ENCODE data around the gene OR1S2.
"Not testable (repeated sequence)": the region's sequence is repeated elsewhere in the genome, so short reads cannot be mapped to it uniquely, and the experiment has no call there.

The OR1S2 gene, protein sequence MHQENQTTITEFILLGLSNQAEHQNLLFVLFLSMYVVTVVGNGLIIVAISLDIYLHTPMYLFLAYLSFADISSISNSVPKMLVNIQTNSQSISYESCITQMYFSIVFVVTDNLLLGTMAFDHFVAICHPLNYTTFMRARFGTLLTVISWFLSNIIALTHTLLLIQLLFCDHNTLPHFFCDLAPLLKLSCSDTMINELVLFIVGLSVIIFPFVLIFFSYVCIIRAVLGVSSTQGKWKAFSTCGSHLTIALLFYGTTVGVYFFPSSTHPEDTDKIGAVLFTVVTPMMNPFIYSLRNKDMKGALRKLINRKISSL

DNA sequence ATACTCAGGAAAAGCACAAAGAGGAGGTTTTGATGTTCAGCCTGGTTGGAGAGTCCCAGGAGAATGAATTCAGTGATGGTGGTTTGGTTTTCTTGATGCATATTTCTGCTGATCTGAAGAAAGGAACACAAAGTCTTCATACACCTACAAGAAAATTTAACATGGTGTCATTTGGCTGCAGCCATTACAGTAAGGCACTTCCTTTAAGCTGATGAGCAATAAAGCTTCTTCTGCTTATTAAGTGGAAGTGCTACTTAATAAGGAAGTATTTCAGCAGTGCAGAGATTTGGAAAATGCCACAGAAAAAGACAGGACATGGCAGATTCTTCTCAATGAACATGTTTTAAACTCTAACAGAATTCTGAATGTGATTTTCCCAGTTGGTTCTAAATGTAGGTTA, at the start of gene OR1S2:
Gene OR1S2 (minus strand): TSS at position 101 of the 400 bp plus-strand sequence. CDS start 0 bp downstream, at position 101.
- Histone ChIP-seq H3K27ac (ENCODE audit: low read depth, low read length) (no peak within 1 kb of the TSS), H3K27me3 (ENCODE audit: control insufficient read depth, insufficient read depth, low read length) (no peaks in the 10 kb centered on the region), H3K4me1 (ENCODE audit: control insufficient read depth, insufficient read depth, low read length) (no peaks in the 10 kb centered on the region), H3K9ac (ENCODE audit: low read length) (no peak within 1 kb of the TSS), H3K4me3 (ENCODE audit: low read depth, low read length) (no peak within 1 kb of the TSS), H3K9me3 (ENCODE audit: control insufficient read depth, insufficient read depth, low read depth, low read length) (no peaks in the 10 kb centered on the region; the same call in 1 of the 2 replicates), H3K36me3 (ENCODE audit: control insufficient read depth, insufficient read depth, low read length) (no peaks in the 10 kb centered on the region)

GRCh38 chr11:58243954-58244353, 40.0 kb upstream of the OR1S2 start:
- Histone ChIP-seq H3K4me1 (ENCODE audit: control insufficient read depth, insufficient read depth, low read length) (no peaks in the 10 kb centered on the region), H3K27ac (ENCODE audit: low read depth, low read length) (no peak overlapping the region), H3K9ac (ENCODE audit: low read length) (no peak overlapping the region), H3K36me3 (ENCODE audit: control insufficient read depth, insufficient read depth, low read length) (no peaks in the 10 kb centered on the region), H3K9me3 (ENCODE audit: control insufficient read depth, insufficient read depth, low read depth, low read length) (peaks cover 4% of the 10 kb centered on the region; the same call in 1 of the 2 replicates), H3K4me3 (ENCODE audit: low read depth, low read length) (no peak overlapping the region), H3K27me3 (ENCODE audit: control insufficient read depth, insufficient read depth, low read length) (no peaks in the 10 kb centered on the region)

DNA sequence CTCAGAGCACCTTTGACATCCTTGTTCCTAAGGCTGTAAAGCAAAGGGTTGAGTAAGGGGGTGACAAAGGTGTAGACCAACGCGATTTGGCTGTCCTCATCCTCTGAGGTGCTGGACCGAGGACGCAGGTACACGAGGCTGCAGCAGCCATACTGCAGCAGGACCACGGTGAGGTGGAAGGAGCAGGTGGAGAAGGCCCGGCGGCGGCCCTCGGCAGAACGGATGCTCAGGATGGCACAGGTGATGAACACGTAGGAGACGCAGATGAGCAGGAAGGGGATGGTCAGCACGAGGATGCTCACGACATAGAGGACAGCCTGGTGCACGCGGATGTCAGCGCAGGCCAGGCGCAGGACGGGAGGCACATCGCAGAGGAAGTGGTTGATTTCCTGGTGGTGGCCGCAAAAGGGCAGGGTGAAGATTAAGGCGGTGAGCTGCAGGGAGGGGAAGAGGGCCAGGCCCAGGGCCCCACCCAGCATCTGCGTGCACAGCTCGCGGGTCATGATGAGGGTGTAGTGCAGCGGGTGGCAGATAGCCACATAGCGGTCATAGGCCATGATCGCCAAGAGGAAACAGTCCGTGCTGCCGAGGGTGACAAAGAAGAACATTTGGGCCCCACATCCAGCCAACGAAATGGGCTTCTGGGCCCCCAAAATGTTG, 24.1 kb upstream of the OR1S2 start:
- H3K4me1 ChIP-seq (ENCODE audit: control insufficient read depth, insufficient read depth, low read length): no peaks in the 10 kb centered on the region
- H3K9ac ChIP-seq (ENCODE audit: low read length): no peak overlapping the region
- H3K4me3 ChIP-seq (ENCODE audit: low read depth, low read length): no peak overlapping the region
- no peaks in the 10 kb centered on the region for H3K27me3 ChIP-seq (ENCODE audit: control insufficient read depth, insufficient read depth, low read length)
- no peak overlapping the region for H3K27ac ChIP-seq (ENCODE audit: low read depth, low read length)
- no peaks in the 10 kb centered on the region for H3K9me3 ChIP-seq (ENCODE audit: control insufficient read depth, insufficient read depth, low read depth, low read length)
- no peaks in the 10 kb centered on the region for H3K36me3 ChIP-seq (ENCODE audit: control insufficient read depth, insufficient read depth, low read length)

- Histone ChIP-seq H3K27ac (ENCODE audit: low read depth, low read length) (no peak overlapping the region), H3K9ac (ENCODE audit: low read length) (no peak overlapping the region), H3K4me1 (ENCODE audit: control insufficient read depth, insufficient read depth, low read length) (no peaks in the 10 kb centered on the region), H3K4me3 (ENCODE audit: low read depth, low read length) (no peak overlapping the region), H3K36me3 (ENCODE audit: control insufficient read depth, insufficient read depth, low read length) (no peaks in the 10 kb centered on the region), H3K27me3 (ENCODE audit: control insufficient read depth, insufficient read depth, low read length) (no peaks in the 10 kb centered on the region), H3K9me3 (ENCODE audit: control insufficient read depth, insufficient read depth, low read depth, low read length) (no peaks in the 10 kb centered on the region)
Observed at GRCh38 chr11:58222721-58223120, 18.8 kb upstream of the OR1S2 start.

GRCh38 chr11:58216476-58216875, 12.5 kb upstream of the OR1S2 start:
- no peak overlapping the region for H3K27ac ChIP-seq (ENCODE audit: low read depth, low read length)
- H3K4me3 ChIP-seq (ENCODE audit: low read depth, low read length): no peak overlapping the region
- no peaks in the 10 kb centered on the region for H3K27me3 ChIP-seq (ENCODE audit: control insufficient read depth, insufficient read depth, low read length)
- H3K9me3 ChIP-seq (ENCODE audit: control insufficient read depth, insufficient read depth, low read depth, low read length): no peaks in the 10 kb centered on the region
- H3K9ac ChIP-seq (ENCODE audit: low read length): no peak overlapping the region
- H3K36me3 ChIP-seq (ENCODE audit: control insufficient read depth, insufficient read depth, low read length): no peaks in the 10 kb centered on the region
- H3K4me1 ChIP-seq (ENCODE audit: control insufficient read depth, insufficient read depth, low read length): no peaks in the 10 kb centered on the region

DNA sequence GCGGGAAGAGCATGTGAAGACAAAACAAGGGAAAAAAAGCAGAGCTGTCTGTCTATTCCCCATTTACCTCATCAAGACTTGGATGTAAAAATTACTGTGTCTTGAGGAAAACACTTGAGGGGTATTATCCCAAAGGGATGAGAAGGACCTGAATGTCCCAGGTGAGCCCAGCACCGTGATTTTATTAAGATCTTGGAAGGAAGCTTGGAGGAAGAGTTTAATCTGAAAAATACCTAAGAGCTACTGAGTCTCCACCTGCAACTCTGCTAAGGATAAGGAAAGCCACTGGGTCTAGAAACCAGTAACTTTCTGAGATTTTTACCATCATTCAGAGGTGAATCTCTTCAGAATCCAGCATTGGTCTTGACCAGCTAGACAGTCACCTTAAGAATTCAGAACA, 8.5 kb upstream of the OR1S2 start, which contains the start of gene OR1S1:
Gene OR1S1 (plus strand): TSS at position 301 of the 400 bp plus-strand sequence.
- H3K4me3 ChIP-seq (ENCODE audit: low read depth, low read length); H3K36me3 ChIP-seq (ENCODE audit: control insufficient read depth, insufficient read depth, low read length): not testable (repeated sequence)

GRCh38 chr11:58199271-58199670, 4.7 kb downstream of the OR1S2 start:
- H3K9ac ChIP-seq (ENCODE audit: low read length): no peak overlapping the region
- peaks cover 7% of the 10 kb centered on the region for H3K9me3 ChIP-seq (ENCODE audit: control insufficient read depth, insufficient read depth, low read depth, low read length)
- no peaks in the 10 kb centered on the region for H3K27me3 ChIP-seq (ENCODE audit: control insufficient read depth, insufficient read depth, low read length)
- H3K36me3 ChIP-seq (ENCODE audit: control insufficient read depth, insufficient read depth, low read length): no peaks in the 10 kb centered on the region
- H3K4me1 ChIP-seq (ENCODE audit: control insufficient read depth, insufficient read depth, low read length): no peaks in the 10 kb centered on the region
- H3K27ac ChIP-seq (ENCODE audit: low read depth, low read length): no peak overlapping the region
- no peak overlapping the region for H3K4me3 ChIP-seq (ENCODE audit: low read depth, low read length)

More for the DNA sequence above, 8.5 kb upstream of the OR1S2 start, which contains the start of gene OR1S1:
- H3K9me3 ChIP-seq (ENCODE audit: control insufficient read depth, insufficient read depth, low read depth, low read length); H3K4me1 ChIP-seq (ENCODE audit: control insufficient read depth, insufficient read depth, low read length); H3K27me3 ChIP-seq (ENCODE audit: control insufficient read depth, insufficient read depth, low read length); H3K9ac ChIP-seq (ENCODE audit: low read length); H3K27ac ChIP-seq (ENCODE audit: low read depth, low read length): not testable (repeated sequence)

- H3K9me3 ChIP-seq (ENCODE audit: control insufficient read depth, insufficient read depth, low read depth, low read length): peaks cover 7% of the 10 kb centered on the region
- no peak overlapping the region for H3K9ac ChIP-seq (ENCODE audit: low read length)
- no peak overlapping the region for H3K27ac ChIP-seq (ENCODE audit: low read depth, low read length)
Observed at GRCh38 chr11:58195939-58196338, 8.0 kb downstream of the OR1S2 start.

GRCh38 chr11:58193391-58193790, 10.6 kb downstream of the OR1S2 start:
- H3K9me3 ChIP-seq (ENCODE audit: control insufficient read depth, insufficient read depth, low read depth, low read length): peaks cover 7% of the 10 kb centered on the region
- no peaks in the 10 kb centered on the region for H3K27me3 ChIP-seq (ENCODE audit: control insufficient read depth, insufficient read depth, low read length)
- H3K4me1 ChIP-seq (ENCODE audit: control insufficient read depth, insufficient read depth, low read length): no peaks in the 10 kb centered on the region
- no peak overlapping the region for H3K9ac ChIP-seq (ENCODE audit: low read length)
- no peak overlapping the region for H3K4me3 ChIP-seq (ENCODE audit: low read depth, low read length)
- no peak overlapping the region for H3K27ac ChIP-seq (ENCODE audit: low read depth, low read length)
- no peaks in the 10 kb centered on the region for H3K36me3 ChIP-seq (ENCODE audit: control insufficient read depth, insufficient read depth, low read length)

More at GRCh38 chr11:58195939-58196338, 8.0 kb downstream of the OR1S2 start:
- Histone ChIP-seq H3K4me1 (ENCODE audit: control insufficient read depth, insufficient read depth, low read length) (no peaks in the 10 kb centered on the region), H3K27me3 (ENCODE audit: control insufficient read depth, insufficient read depth, low read length) (no peaks in the 10 kb centered on the region), H3K4me3 (ENCODE audit: low read depth, low read length) (no peak overlapping the region), H3K36me3 (ENCODE audit: control insufficient read depth, insufficient read depth, low read length) (no peaks in the 10 kb centered on the region)

GRCh38 chr11:58192229-58192628, 11.7 kb downstream of the OR1S2 start:
- H3K4me3 ChIP-seq (ENCODE audit: low read depth, low read length): no peak overlapping the region
- no peak overlapping the region for H3K9ac ChIP-seq (ENCODE audit: low read length)
- H3K36me3 ChIP-seq (ENCODE audit: control insufficient read depth, insufficient read depth, low read length): no peaks in the 10 kb centered on the region
- H3K9me3 ChIP-seq (ENCODE audit: control insufficient read depth, insufficient read depth, low read depth, low read length): no peaks in the 10 kb centered on the region; the same call in 1 of the 2 replicates
- no peak overlapping the region for H3K27ac ChIP-seq (ENCODE audit: low read depth, low read length)
- H3K27me3 ChIP-seq (ENCODE audit: control insufficient read depth, insufficient read depth, low read length): no peaks in the 10 kb centered on the region
- no peaks in the 10 kb centered on the region for H3K4me1 ChIP-seq (ENCODE audit: control insufficient read depth, insufficient read depth, low read length)

DNA sequence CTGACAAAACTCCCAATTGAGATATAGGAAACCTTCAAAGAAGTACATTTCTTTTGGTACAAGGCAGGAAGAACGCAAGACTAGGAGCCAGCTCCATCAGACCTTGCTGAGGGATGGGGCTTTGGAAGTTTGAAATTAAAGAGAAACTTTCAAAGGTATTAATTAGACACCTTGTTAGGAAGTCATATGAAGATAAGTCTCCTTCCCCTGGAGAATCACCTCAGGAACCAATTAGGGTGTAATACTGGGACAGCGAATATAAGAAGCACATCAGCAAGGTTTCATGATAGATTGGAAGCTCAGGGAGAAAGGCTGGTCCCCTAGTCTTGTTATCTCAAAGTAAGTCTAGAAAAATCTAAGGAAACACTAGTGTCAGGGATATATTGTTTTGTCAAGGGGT, 15.2 kb downstream of the OR1S2 start, which contains the start of gene OR9Q2:
Gene OR9Q2 (plus strand): TSS at position 301 of the 400 bp plus-strand sequence. CDS start 1,421 bp downstream, outside the sequence.
- H3K4me3 ChIP-seq (ENCODE audit: low read depth, low read length): no peak within 1 kb of the TSS
- no peaks in the 10 kb centered on the region for H3K4me1 ChIP-seq (ENCODE audit: control insufficient read depth, insufficient read depth, low read length)
- H3K27ac ChIP-seq (ENCODE audit: low read depth, low read length): no peak within 1 kb of the TSS
- H3K9me3 ChIP-seq (ENCODE audit: control insufficient read depth, insufficient read depth, low read depth, low read length): no peaks in the 10 kb centered on the region; the same call in 1 of the 2 replicates
- H3K36me3 ChIP-seq (ENCODE audit: control insufficient read depth, insufficient read depth, low read length): no peaks in the 10 kb centered on the region
- no peaks in the 10 kb centered on the region for H3K27me3 ChIP-seq (ENCODE audit: control insufficient read depth, insufficient read depth, low read length)
- no peak within 1 kb of the TSS for H3K9ac ChIP-seq (ENCODE audit: low read length)
